Activated CD4-positive, alpha-beta T cell treated with anti-CD3 and anti-CD28 coated beads, Interleukin-2, Interleukin-6, amounts not matched to agents 100 ng/mL and 50 ng/mL, durations not matched to agents 16 hours and 8 hours (primary cell): ENCODE results near the gene CACNA1D.
"Not testable (repeated sequence)": the region's sequence is repeated elsewhere in the genome, so short reads cannot be mapped to it uniquely, and the experiment has no call there.

Experiments
- DNase-seq: peaks from one replicate; pipeline ENCODE4 v3.0.0-alpha.2; 2020

Gene CACNA1D

GRCh38 chr3:53493963-53494791, at the start of gene CACNA1D:
TSS of gene CACNA1D (plus strand) at chr3:53494611. CDS start at chr3:53495167, 556 bp downstream.
- no peak for DNase-seq

GRCh38 chr3:53457068-53457467, 37.3 kb upstream of the CACNA1D start:
- DNase-seq: no peak

- no peak for DNase-seq
These were observed 34.1 kb upstream of the CACNA1D start for GRCh38 chr3:53460326-53460725.

- DNase-seq: no peak
These were observed 30.0 kb upstream of the CACNA1D start for GRCh38 chr3:53464424-53464823.

GRCh38 chr3:53469758-53470157, 24.7 kb upstream of the CACNA1D start:
- not testable (repeated sequence) for DNase-seq

GRCh38 chr3:53473422-53473821, 21.0 kb upstream of the CACNA1D start:
- DNase-seq: no peak

- DNase-seq: not testable (repeated sequence)
These were observed 18.0 kb upstream of the CACNA1D start for GRCh38 chr3:53476372-53476771.

GRCh38 chr3:53477689-53478088, 16.7 kb upstream of the CACNA1D start:
- not testable (repeated sequence) for DNase-seq

- DNase-seq: no peak
These were observed 16.1 kb upstream of the CACNA1D start for GRCh38 chr3:53478166-53478830.

- no peak for DNase-seq
These were observed 15.3 kb upstream of the CACNA1D start for GRCh38 chr3:53478921-53479664.

- DNase-seq: no peak
These were observed 12.2 kb upstream of the CACNA1D start for GRCh38 chr3:53482227-53482626.

GRCh38 chr3:53483821-53484220, 10.6 kb upstream of the CACNA1D start:
- no peak for DNase-seq

GRCh38 chr3:53484984-53485383, 9.4 kb upstream of the CACNA1D start:
- no peak for DNase-seq

GRCh38 chr3:53485675-53486403, 8.6 kb upstream of the CACNA1D start:
- DNase-seq: no peak

- no peak for DNase-seq
These were observed 7.3 kb upstream of the CACNA1D start for GRCh38 chr3:53486961-53487654.

GRCh38 chr3:53489386-53489785, 5.0 kb upstream of the CACNA1D start:
- no peak for DNase-seq

- DNase-seq: no peak
These were observed 4.5 kb upstream of the CACNA1D start for GRCh38 chr3:53489787-53490458.

- DNase-seq: no peak
These were observed 3.9 kb upstream of the CACNA1D start for GRCh38 chr3:53490459-53490968.

- DNase-seq: no peak
These were observed 3.1 kb upstream of the CACNA1D start for GRCh38 chr3:53491276-53491675.

- DNase-seq: no peak
These were observed 832 bp upstream of the CACNA1D start for GRCh38 chr3:53493595-53493962.

GRCh38 chr3:53495146-53495519, 722 bp downstream of the CACNA1D start:
- no peak for DNase-seq
